Progenitor cell of endocrine pancreas (in vitro differentiated cells): ENCODE results near the gene MSGN1. TPM values are rescaled to one million over a fixed set of nuclear protein-coding genes. Genes with fewer than 3 reads are reported as not detected.

Experiments
- total RNA-seq: library from RNA; stranded (reverse); gene quantifications from 2 replicates; pipeline ENCODE4 v1.2.1, GENCODE V29; 2021

MSGN1 gene
- total RNA-seq, 1 donor from 2014 or later, result not detected

Other genes with a start within 250 kb of the MSGN1 start
- gene SMC6, start 62.6 kb upstream of the MSGN1 start, total RNA-seq, result 26.0 and 26.8 TPM in 2 replicates
- 21.7 and 22.6 TPM in 2 replicates for gene GEN1, start 62.3 kb upstream of the MSGN1 start, total RNA-seq
- gene KCNS3, start 62.2 kb downstream of the MSGN1 start, total RNA-seq, result 7.4 and 8.2 TPM in 2 replicates